AG08395 (cell line): ENCODE measurements around the gene TMEM266.

Experiments used
- DNase-seq: peaks from one replicate; pipeline ENCODE4 v3.0.0; 2012; ENCODE audit warnings: mixed read lengths, low spot score

Gene TMEM266

GRCh38 chr15:76185716-76186115 is 125.9 kb downstream of the TMEM266 start:
- DNase-seq: peak; percentile 48

- DNase-seq: no peak
Observed at GRCh38 chr15:76187163-76187562, 127.4 kb downstream of the TMEM266 start.

GRCh38 chr15:76189106-76189505 is 129.3 kb downstream of the TMEM266 start:
- no peak for DNase-seq

- no peak for DNase-seq
Observed at GRCh38 chr15:76190070-76190564, 130.3 kb downstream of the TMEM266 start.

GRCh38 chr15:76190751-76191538 is 131.2 kb downstream of the TMEM266 start:
- peak; percentile 92 for DNase-seq

- DNase-seq: no peak
Observed at GRCh38 chr15:76191539-76192244, 131.9 kb downstream of the TMEM266 start.

GRCh38 chr15:76192715-76193114 is 132.9 kb downstream of the TMEM266 start:
- DNase-seq: no peak

- DNase-seq: no peak
Observed at GRCh38 chr15:76193934-76194333, 134.1 kb downstream of the TMEM266 start.

- DNase-seq: no peak
Observed at GRCh38 chr15:76195506-76196268, 135.9 kb downstream of the TMEM266 start.

GRCh38 chr15:76196269-76197231 is 136.8 kb downstream of the TMEM266 start:
- DNase-seq: peak; percentile 94

- no peak for DNase-seq
Observed at GRCh38 chr15:76197703-76198455, 138.1 kb downstream of the TMEM266 start.

- no peak for DNase-seq
Observed at GRCh38 chr15:76198456-76199105, 138.8 kb downstream of the TMEM266 start.

- peak; percentile 73 for DNase-seq
Observed at GRCh38 chr15:76199106-76200082, 139.6 kb downstream of the TMEM266 start.

GRCh38 chr15:76200083-76200465 is 140.3 kb downstream of the TMEM266 start:
- no peak for DNase-seq

- DNase-seq: no peak
Observed at GRCh38 chr15:76200641-76201105, 140.9 kb downstream of the TMEM266 start.

- DNase-seq: no peak
Observed at GRCh38 chr15:76201536-76202255, 141.9 kb downstream of the TMEM266 start.

- no peak for DNase-seq
Observed at GRCh38 chr15:76203346-76204108, 143.7 kb downstream of the TMEM266 start.
